Natural killer cell (primary cell): Measurements from ENCODE around the gene ZNF837. TPM values are rescaled to one million over a fixed set of nuclear protein-coding genes. Genes with fewer than 3 reads are reported as not detected.

Experiments
- ATAC-seq, 3 donors: fragments of 150-1000 bp in 2 of 3; fragments of 200-7000 bp in 1 of 3; cut with Tn5 transposase; 1 replicate in 1 of 3; 2 replicates in 2 of 3; pipeline ENCODE4 v1.10.0; 2021; ENCODE audit warnings: mild to moderate bottlenecking in 2 of 3, moderate library complexity in 2 of 3
- DNase-seq, 2 donors: peaks; one replicate each; pipeline versions ENCODE4 v3.0.0 to v3.0.0-alpha.2; 2013 to 2021; ENCODE audit warnings: mixed read lengths in 1 of 2
- H3K27ac ChIP-seq: one replicate; pipeline ENCODE4 v1.5.1; 2013; ENCODE audit warnings: mild to moderate bottlenecking, low read length
- H3K27me3 ChIP-seq: one replicate; pipeline ENCODE4 v1.6.1; 2013; ENCODE audit warnings: low read length; ENCODE audit not compliant: control insufficient read depth, insufficient read depth
- H3K36me3 ChIP-seq: one replicate; pipeline ENCODE4 v1.6.1; 2013; ENCODE audit warnings: low read length; ENCODE audit not compliant: control insufficient read depth, insufficient read depth
- H3K4me1 ChIP-seq: one replicate; pipeline ENCODE4 v1.6.1; 2013; ENCODE audit warnings: low read length; ENCODE audit not compliant: control insufficient read depth, insufficient read depth
- H3K4me3 ChIP-seq: one replicate; pipeline ENCODE4 v1.5.1; 2013; ENCODE audit warnings: low read length
- H3K9me3 ChIP-seq: one replicate; pipeline ENCODE4 v1.6.1; 2013; ENCODE audit warnings: low read length; ENCODE audit not compliant: control insufficient read depth, insufficient read depth
- H3K27ac Mint-ChIP-seq, 2 donors: one replicate each; pipeline ENCODE4 v1.8.0; 2022; ENCODE audit warnings: mild to moderate bottlenecking in 2 of 2, mixed read lengths in 2 of 2, moderate library complexity in 1 of 2
- H3K27me3 Mint-ChIP-seq, 2 donors: one replicate each; pipeline ENCODE4 v1.8.0; 2022; ENCODE audit warnings: low read depth in 2 of 2, mixed read lengths in 2 of 2
- H3K36me3 Mint-ChIP-seq: one replicate; pipeline ENCODE4 v1.8.0; 2022; ENCODE audit warnings: mixed read lengths
- H3K4me1 Mint-ChIP-seq, 2 donors: one replicate each; pipeline ENCODE4 v1.8.0; 2022; ENCODE audit warnings: mixed read lengths in 2 of 2
- H3K4me3 Mint-ChIP-seq: one replicate; pipeline ENCODE4 v1.8.0; 2022; ENCODE audit warnings: mild to moderate bottlenecking, moderate library complexity, mixed read lengths
- H3K9me3 Mint-ChIP-seq, 2 donors: one replicate each; pipeline ENCODE4 v1.8.0; 2022; ENCODE audit warnings: mixed read lengths in 2 of 2
- WGBS: methylation state at CpG from one replicate; pipeline ENCODE4 v1.1.7; 2013; ENCODE audit warnings: missing lambda C conversion rate; ENCODE audit not compliant: insufficient coverage; 5-methylcytosine and 5-hydroxymethylcytosine counted together
- intact Hi-C: fragments of 100-400 bp; cut with micrococcal nuclease; formaldehyde crosslinking; loops from one replicate; pipeline ENCODE4 v1.14.2; 2022
- total RNA-seq, 4 donors: library from RNA; stranded (reverse); fragments of 120-200 nt in 1 of 4; gene quantifications; one replicate each; pipeline versions ENCODE4 v1.2.3 to v1.2.4, GENCODE V29; 2013 to 2022
- TF ChIP-seq, protein P1 (sequence below): fragments of 200-600 bp; IDR thresholded peaks from one replicate; pipeline ENCODE4 v1.8.0; 2022; ENCODE audit warnings: antibody characterized with exemption

Gene ZNF837
- total RNA-seq, 3 donors from 2014 or later (not counting 1 experiment from before 2014, with no cell fraction given), result 0.63 to 1.4 (median 1.3) TPM

DNA sequence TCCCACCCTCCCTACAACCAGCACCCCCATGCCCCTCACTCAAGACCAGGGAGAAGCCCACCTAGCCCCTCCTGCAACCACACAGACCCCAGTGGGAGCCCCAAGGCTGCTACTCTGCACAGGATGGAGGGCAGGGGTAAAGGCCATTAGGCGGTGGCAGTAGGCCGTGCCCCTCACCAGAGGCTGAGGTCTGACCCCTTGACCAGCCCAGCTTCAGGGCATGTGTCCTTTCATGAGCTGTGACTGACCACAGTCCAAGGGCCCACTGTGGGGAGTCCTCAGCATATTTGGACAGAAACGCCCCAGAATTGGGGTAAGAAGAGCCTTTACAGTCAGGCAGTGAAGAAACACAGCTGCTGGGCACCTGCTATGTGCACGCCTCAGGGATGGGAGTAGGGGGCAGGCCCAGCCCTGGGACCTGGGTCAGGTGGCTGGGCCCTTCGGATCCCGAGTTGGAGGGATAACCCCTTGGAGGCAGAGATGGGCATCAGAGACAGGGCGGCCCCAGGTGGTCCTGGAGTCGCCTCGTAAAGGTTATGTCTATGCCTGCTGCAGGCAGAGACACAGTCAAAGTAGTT, 4.6 kb upstream of the ZNF837 start:
- Mint-ChIP-seq H3K4me1 (peaks cover 21 to 49% of the 10 kb centered on the region in 2 donors), H3K4me3 (peak overlapping the region; percentile 97), H3K27ac (peak overlapping the region; percentile 98), H3K27me3 (no peaks in the 10 kb centered on the region), H3K36me3 (no peaks in the 10 kb centered on the region), H3K9me3 (no peaks in the 10 kb centered on the region)
- intact Hi-C loops, result loop anchor here (10.0 kb wide), 1 partner anchor 201 kb away; the partner anchor contains the start of gene ZNF274
- no peaks in the 10 kb centered on the region for H3K27me3 ChIP-seq
- TF ChIP-seq, protein P1, sequence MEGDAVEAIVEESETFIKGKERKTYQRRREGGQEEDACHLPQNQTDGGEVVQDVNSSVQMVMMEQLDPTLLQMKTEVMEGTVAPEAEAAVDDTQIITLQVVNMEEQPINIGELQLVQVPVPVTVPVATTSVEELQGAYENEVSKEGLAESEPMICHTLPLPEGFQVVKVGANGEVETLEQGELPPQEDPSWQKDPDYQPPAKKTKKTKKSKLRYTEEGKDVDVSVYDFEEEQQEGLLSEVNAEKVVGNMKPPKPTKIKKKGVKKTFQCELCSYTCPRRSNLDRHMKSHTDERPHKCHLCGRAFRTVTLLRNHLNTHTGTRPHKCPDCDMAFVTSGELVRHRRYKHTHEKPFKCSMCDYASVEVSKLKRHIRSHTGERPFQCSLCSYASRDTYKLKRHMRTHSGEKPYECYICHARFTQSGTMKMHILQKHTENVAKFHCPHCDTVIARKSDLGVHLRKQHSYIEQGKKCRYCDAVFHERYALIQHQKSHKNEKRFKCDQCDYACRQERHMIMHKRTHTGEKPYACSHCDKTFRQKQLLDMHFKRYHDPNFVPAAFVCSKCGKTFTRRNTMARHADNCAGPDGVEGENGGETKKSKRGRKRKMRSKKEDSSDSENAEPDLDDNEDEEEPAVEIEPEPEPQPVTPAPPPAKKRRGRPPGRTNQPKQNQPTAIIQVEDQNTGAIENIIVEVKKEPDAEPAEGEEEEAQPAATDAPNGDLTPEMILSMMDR, result no peak
- H3K36me3 ChIP-seq, result peaks cover 9% of the 10 kb centered on the region
- H3K9me3 ChIP-seq, result no peaks in the 10 kb centered on the region
- no peak overlapping the region for H3K4me3 ChIP-seq
- H3K4me1 ChIP-seq, result peaks cover 43% of the 10 kb centered on the region
- DNase-seq (no peak), ATAC-seq (no peak)
- H3K27ac ChIP-seq, result peak overlapping the region; percentile 96
- 89% methylated on average over 9 of the region's 9 CpGs for WGBS

DNA sequence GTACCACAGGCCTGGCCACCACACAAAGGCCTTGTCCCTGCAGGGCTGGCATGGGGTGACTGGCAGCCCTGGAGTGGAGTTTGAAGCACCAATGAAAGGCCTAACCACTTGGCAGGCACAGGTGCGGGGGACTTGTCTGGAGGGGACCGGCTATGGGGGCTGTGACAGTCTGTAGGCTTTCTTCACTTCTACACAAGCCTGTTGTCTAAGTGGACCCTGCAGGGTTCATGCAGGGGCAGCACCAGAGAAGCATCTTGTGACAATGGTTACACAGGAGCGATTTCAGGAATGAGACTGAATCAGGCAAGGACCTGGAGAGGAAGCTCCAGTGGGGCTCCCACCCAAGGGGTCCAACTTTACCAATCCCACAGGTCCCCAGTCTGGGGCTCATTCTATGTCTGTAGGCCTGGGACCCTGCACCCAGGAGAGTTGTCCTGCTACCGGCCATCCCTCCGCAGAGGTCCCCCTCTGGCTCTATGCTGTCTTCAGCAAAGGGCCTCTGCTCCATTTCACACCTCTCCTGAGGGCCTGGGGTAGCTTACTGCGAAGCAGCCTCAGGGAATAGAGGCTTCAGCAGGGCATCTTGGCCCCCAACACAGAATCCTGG, 2.3 kb upstream of the ZNF837 start:
- TF ChIP-seq, protein P1, result no peak
- H3K4me1 ChIP-seq, result peaks cover 55% of the 10 kb centered on the region
- Mint-ChIP-seq H3K36me3 (no peaks in the 10 kb centered on the region), H3K27ac (peak overlapping the region; percentile 93 to 94), H3K9me3 (no peaks in the 10 kb centered on the region), H3K27me3 (no peaks in the 10 kb centered on the region), H3K4me3 (peak overlapping the region; percentile 74), H3K4me1 (peaks cover 26 to 51% of the 10 kb centered on the region in 2 donors)
- no peak overlapping the region for H3K27ac ChIP-seq
- intact Hi-C loops, result loop anchor here (10.0 kb wide), 1 partner anchor 198 kb away; the partner anchor contains the start of gene ZNF274
- H3K27me3 ChIP-seq, result no peaks in the 10 kb centered on the region
- 96% methylated on average over 6 of the region's 6 CpGs for WGBS
- no peak overlapping the region for H3K4me3 ChIP-seq
- no peak for DNase-seq
- no peaks in the 10 kb centered on the region for H3K9me3 ChIP-seq
- no peak for ATAC-seq
- peaks cover 3% of the 10 kb centered on the region for H3K36me3 ChIP-seq

DNA sequence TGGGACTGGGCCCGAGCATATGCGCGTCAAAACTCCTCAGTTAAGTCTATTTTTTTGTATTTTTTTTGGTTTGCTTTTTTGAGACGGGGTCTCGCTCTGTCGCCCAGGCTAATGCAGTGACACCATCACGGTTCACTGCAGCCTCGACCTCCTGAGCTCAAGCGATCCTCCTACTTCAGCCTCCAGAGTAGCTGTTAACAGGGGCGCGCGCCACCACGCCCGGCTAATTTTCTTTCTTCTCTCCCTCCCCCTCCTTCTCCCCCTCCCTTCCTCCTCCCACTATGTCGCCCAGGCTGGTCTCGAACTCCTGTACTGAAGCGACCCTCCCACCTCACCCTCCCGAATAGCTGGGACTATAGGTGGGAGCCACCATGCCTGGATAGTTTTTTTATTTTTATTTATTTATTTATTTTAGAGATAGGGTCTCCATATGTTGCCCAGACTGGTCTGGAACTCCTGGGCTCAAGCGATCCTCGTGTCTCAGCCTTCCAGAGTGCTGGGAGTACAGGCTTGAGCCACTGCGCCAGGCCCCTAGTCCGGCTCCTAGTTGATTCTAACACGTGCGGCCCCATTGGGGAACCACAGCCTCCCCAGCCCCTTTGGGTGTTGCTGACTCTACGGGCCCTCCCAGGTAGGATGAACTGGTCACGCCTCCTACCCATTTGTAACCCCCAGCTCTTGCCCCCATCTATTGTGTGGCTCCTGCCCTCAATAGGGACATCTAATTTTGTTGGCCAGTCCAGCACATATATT, 806 bp upstream of the ZNF837 start:
- Mint-ChIP-seq H3K4me3 (peak overlapping the region; percentile 89), H3K9me3 (no peaks in the 10 kb centered on the region), H3K4me1 (peaks cover 13 to 36% of the 10 kb centered on the region in 2 donors), H3K27ac (peak overlapping the region; percentile 93 to 94), H3K36me3 (no peaks in the 10 kb centered on the region), H3K27me3 (no peaks in the 10 kb centered on the region)
- WGBS, result 37% methylated on average over 22 of the region's 26 CpGs
- Histone ChIP-seq H3K36me3 (no peaks in the 10 kb centered on the region), H3K27ac (peak overlapping the region; percentile 92), H3K9me3 (no peaks in the 10 kb centered on the region), H3K4me3 (peak overlapping the region; percentile 50), H3K4me1 (peaks cover 44% of the 10 kb centered on the region), H3K27me3 (no peaks in the 10 kb centered on the region)
- intact Hi-C loops, result loop anchor here (1.0 to 10.0 kb wide), 6 partner anchors 20 to 197 kb away; partner anchors contain the start of genes ERVK3-1, ZNF132, ZNF274 and ZNF324
- ATAC-seq, result no peak
- TF ChIP-seq, protein P1, result no peak
- DNase-seq, result no peak
